Esophagus mucosa (tissue), 1 donor: ENCODE data around the gene BAZ1B. TPM values are rescaled to one million over a fixed set of nuclear protein-coding genes. Genes with fewer than 3 reads are reported as not detected.
"Not testable (repeated sequence)": the region's sequence is repeated elsewhere in the genome, so short reads cannot be mapped to it uniquely, and the experiment has no call there.

ENCODE experiments used
- ATAC-seq: fragments of 200-7000 bp; cut with Tn5 transposase; one replicate; pipeline ENCODE4 v1.9.1; 2020
- total RNA-seq: library from RNA; stranded (reverse); gene quantifications from one replicate; pipeline ENCODE4 v1.2.4, GENCODE V29; 2023
- donor health status: DM: yes; HTN: yes; CAD: no.

Gene BAZ1B
- total RNA-seq, 1 donor from 2014 or later: 22.3 TPM

- no peak for ATAC-seq
Observed at GRCh38 chr7:73442222-73442902, 79.7 kb downstream of the BAZ1B start.

- no peak for ATAC-seq
Observed at GRCh38 chr7:73439410-73439704, 82.7 kb downstream of the BAZ1B start.

- no peak for ATAC-seq
Observed at GRCh38 chr7:73438547-73439409, 83.3 kb downstream of the BAZ1B start.

- ATAC-seq: no peak
Observed at GRCh38 chr7:73437621-73438416, 84.3 kb downstream of the BAZ1B start.

- no peak for ATAC-seq
Observed at GRCh38 chr7:73437091-73437490, 85.0 kb downstream of the BAZ1B start.

- ATAC-seq: no peak
Observed at GRCh38 chr7:73436031-73436929, 85.8 kb downstream of the BAZ1B start.

GRCh38 chr7:73435471-73436009, 86.6 kb downstream of the BAZ1B start:
- no peak for ATAC-seq

- no peak for ATAC-seq
Observed at GRCh38 chr7:73434701-73435069, 87.4 kb downstream of the BAZ1B start.

GRCh38 chr7:73433924-73434700, 88.0 kb downstream of the BAZ1B start:
- peak; percentile 25 for ATAC-seq

GRCh38 chr7:73432676-73433075, 89.4 kb downstream of the BAZ1B start:
- ATAC-seq: no peak

GRCh38 chr7:73431041-73431835, 90.9 kb downstream of the BAZ1B start:
- ATAC-seq: no peak

GRCh38 chr7:73430540-73430939, 91.6 kb downstream of the BAZ1B start:
- ATAC-seq: not testable (repeated sequence)

- no peak for ATAC-seq
Observed at GRCh38 chr7:73429622-73430505, 92.2 kb downstream of the BAZ1B start.

- no peak for ATAC-seq
Observed at GRCh38 chr7:73429215-73429614, 92.9 kb downstream of the BAZ1B start.

- ATAC-seq: no peak
Observed at GRCh38 chr7:73427902-73428787, 93.9 kb downstream of the BAZ1B start.

GRCh38 chr7:73426016-73426415, 96.1 kb downstream of the BAZ1B start:
- no peak for ATAC-seq

- ATAC-seq: no peak
Observed at GRCh38 chr7:73425356-73425983, 96.6 kb downstream of the BAZ1B start.

GRCh38 chr7:73424489-73424885, 97.6 kb downstream of the BAZ1B start:
- ATAC-seq: no peak
